Neural crest cell (in vitro differentiated cells): Measurements from ENCODE around the gene RASD1. TPM values are rescaled to one million over a fixed set of nuclear protein-coding genes. Genes with fewer than 3 reads are reported as not detected.
A peak's percentile ranks its signal among the peaks of the same experiment; 100 is the strongest.

Experiments used
- DNase-seq: peaks from one replicate; pipeline ENCODE4 v3.0.0; 2021; ENCODE audit warnings: low read depth, mixed read lengths, low spot score
- H3K27ac Mint-ChIP-seq: one replicate; pipeline ENCODE4 v1.8.0; 2021; ENCODE audit warnings: mild to moderate bottlenecking, mixed read lengths; ENCODE audit not compliant: unreplicated experiment
- H3K27me3 Mint-ChIP-seq: 2 replicates; pipeline ENCODE4 v1.8.0; 2021; ENCODE audit warnings: low read depth, mild to moderate bottlenecking, mixed read lengths
- H3K36me3 Mint-ChIP-seq: 2 replicates; pipeline ENCODE4 v1.8.0; 2021; ENCODE audit warnings: low read depth, mild to moderate bottlenecking, mixed read lengths
- H3K4me1 Mint-ChIP-seq: 2 replicates; pipeline ENCODE4 v1.8.0; 2021; ENCODE audit warnings: mixed read lengths
- H3K4me3 Mint-ChIP-seq: one replicate; pipeline ENCODE4 v1.8.0; 2021; ENCODE audit warnings: mild to moderate bottlenecking, mixed read lengths
- H3K9me3 Mint-ChIP-seq: 2 replicates; pipeline ENCODE4 v1.8.0; 2021; ENCODE audit warnings: mixed read lengths
- total RNA-seq: library from RNA; stranded (reverse); gene quantifications from 2 replicates; pipeline ENCODE4 v1.2.1, GENCODE V29; 2021
- TF ChIP-seq, protein P1 (sequence below): fragments of 200-600 bp; sonication (generic); conservative IDR thresholded peaks from 2 replicates; pipeline ENCODE4 v1.5.0; 2021; ENCODE audit warnings: antibody characterized with exemption, mild to moderate bottlenecking

Gene RASD1
- total RNA-seq, 1 donor from 2014 or later, result 8.0 TPM

DNA sequence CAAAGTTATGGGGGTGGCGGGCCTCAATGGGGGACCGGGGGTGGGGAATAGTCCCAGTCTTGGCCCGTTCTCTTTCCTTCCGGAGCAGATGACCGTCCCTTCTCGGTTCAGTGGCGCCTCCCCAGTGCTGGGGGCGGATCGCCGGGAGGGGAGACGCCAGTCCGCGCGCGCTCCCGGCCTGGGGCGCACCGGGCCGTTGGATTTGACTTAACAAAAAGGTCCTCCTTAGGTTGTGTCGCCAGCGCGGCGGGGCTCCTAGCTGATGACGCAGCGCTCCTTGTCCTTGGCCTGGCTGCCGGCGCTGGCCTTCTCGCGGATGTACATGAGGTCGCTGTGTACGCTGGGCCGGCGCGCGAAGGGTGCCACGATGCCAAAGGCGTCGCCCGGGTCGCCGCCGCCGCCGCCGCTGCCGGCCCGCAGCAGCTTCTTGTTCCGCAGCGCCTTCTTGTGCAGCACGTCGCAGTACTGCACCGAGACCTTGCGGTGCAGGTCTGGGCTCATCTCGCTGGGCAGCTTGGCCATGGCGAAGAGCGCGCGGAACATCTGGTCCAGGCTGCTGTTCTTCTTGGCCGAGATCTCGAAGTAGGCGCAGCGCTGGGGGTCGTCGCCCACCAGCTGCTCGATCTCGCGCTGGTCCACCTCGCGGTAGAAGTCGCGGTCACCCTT, 1.2 kb downstream of the RASD1 start:
- TF ChIP-seq, protein P1, sequence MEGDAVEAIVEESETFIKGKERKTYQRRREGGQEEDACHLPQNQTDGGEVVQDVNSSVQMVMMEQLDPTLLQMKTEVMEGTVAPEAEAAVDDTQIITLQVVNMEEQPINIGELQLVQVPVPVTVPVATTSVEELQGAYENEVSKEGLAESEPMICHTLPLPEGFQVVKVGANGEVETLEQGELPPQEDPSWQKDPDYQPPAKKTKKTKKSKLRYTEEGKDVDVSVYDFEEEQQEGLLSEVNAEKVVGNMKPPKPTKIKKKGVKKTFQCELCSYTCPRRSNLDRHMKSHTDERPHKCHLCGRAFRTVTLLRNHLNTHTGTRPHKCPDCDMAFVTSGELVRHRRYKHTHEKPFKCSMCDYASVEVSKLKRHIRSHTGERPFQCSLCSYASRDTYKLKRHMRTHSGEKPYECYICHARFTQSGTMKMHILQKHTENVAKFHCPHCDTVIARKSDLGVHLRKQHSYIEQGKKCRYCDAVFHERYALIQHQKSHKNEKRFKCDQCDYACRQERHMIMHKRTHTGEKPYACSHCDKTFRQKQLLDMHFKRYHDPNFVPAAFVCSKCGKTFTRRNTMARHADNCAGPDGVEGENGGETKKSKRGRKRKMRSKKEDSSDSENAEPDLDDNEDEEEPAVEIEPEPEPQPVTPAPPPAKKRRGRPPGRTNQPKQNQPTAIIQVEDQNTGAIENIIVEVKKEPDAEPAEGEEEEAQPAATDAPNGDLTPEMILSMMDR, result no peak
- peaks cover 18% of the 10 kb centered on the region for H3K4me1 Mint-ChIP-seq
- H3K9me3 Mint-ChIP-seq, result no peaks in the 10 kb centered on the region
- no peak overlapping the region for H3K27ac Mint-ChIP-seq
- H3K27me3 Mint-ChIP-seq, result peaks cover 35% of the 10 kb centered on the region
- peaks cover 3% of the 10 kb centered on the region for H3K36me3 Mint-ChIP-seq
- peak; percentile 56 for DNase-seq
- H3K4me3 Mint-ChIP-seq, result peak overlapping the region; percentile 87

- peak overlapping the region; percentile 87 for H3K4me3 Mint-ChIP-seq
- peaks cover 6% of the 10 kb centered on the region for H3K36me3 Mint-ChIP-seq
- H3K27ac Mint-ChIP-seq, result no peak overlapping the region
- peaks cover 18% of the 10 kb centered on the region for H3K4me1 Mint-ChIP-seq
- DNase-seq, result no peak
- peaks cover 35% of the 10 kb centered on the region for H3K27me3 Mint-ChIP-seq
- TF ChIP-seq, protein P1, result no peak
- no peaks in the 10 kb centered on the region for H3K9me3 Mint-ChIP-seq
These were observed 1.7 kb downstream of the RASD1 start for GRCh38 chr17:17494499-17494869.

DNA sequence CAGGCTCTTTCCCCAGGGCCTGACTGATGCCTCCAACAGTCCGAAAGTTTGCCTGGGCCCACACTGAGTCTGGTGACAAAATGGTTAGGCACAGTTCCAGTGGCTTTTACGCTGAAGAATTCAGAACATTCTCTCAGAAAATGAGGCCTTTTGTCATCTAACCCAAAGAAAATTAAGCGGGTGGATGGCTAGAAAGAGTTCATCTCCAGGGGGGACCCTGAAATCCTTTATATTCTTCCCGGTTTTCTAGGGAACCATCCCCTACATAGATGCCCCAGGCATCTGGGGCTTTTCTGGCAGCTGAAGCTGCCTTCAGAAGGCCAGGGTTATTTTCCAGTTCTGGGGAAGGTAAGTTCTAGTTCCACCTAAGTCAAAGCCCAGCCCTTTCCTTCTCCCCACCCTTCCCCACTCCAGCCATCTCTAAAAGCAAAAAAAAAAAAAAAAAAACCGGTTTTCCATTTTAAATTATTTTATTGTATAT, 2.2 kb downstream of the RASD1 start:
- peaks cover 35% of the 10 kb centered on the region for H3K27me3 Mint-ChIP-seq
- H3K27ac Mint-ChIP-seq, result no peak overlapping the region
- peaks cover 6% of the 10 kb centered on the region for H3K36me3 Mint-ChIP-seq
- TF ChIP-seq, protein P1, result no peak
- DNase-seq, result no peak
- peaks cover 18% of the 10 kb centered on the region for H3K4me1 Mint-ChIP-seq
- no peaks in the 10 kb centered on the region for H3K9me3 Mint-ChIP-seq
- H3K4me3 Mint-ChIP-seq, result peak overlapping the region; percentile 77

DNA sequence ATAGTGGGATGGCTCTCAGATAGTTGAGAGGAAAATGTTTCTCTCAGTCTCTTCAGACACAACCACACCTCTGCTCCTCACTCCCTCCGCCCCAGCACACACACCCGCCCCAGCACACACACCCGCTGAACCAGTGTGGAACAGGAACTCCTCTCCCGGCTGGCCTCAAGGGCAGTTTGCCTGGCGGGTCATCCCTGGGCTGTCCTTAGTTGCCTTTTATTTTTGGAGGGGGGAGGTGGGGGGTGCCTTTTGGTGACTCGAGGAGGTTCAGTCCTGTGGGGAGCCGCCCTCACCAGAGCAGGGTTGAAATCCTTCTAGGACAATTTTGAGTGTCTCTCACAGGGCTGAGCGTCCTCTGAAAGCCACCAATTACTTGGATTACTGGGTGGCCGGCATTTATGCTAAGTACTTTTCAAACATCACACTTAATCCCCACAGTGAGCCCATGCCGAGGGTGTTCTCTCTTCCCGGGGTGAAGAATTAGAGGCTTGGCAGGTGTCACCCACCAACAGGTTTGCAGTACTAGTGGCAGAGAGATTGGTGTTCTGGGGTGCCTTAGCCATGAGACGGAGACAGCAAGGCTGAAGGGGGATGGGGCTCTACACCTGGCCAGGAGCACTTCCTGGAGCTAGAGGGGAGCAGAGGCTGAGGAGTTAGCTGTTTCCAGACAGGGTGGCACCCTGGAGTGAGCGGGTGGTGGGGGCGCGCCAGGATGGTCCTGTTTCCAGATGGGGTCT, 2.8 kb downstream of the RASD1 start:
- H3K27me3 Mint-ChIP-seq, result peaks cover 35% of the 10 kb centered on the region
- no peaks in the 10 kb centered on the region for H3K9me3 Mint-ChIP-seq
- H3K27ac Mint-ChIP-seq, result no peak overlapping the region
- DNase-seq, result no peak
- TF ChIP-seq, protein P1, result no peak
- H3K4me3 Mint-ChIP-seq, result peak overlapping the region; percentile 79
- peaks cover 21% of the 10 kb centered on the region for H3K4me1 Mint-ChIP-seq
- peaks cover 9% of the 10 kb centered on the region for H3K36me3 Mint-ChIP-seq

DNA sequence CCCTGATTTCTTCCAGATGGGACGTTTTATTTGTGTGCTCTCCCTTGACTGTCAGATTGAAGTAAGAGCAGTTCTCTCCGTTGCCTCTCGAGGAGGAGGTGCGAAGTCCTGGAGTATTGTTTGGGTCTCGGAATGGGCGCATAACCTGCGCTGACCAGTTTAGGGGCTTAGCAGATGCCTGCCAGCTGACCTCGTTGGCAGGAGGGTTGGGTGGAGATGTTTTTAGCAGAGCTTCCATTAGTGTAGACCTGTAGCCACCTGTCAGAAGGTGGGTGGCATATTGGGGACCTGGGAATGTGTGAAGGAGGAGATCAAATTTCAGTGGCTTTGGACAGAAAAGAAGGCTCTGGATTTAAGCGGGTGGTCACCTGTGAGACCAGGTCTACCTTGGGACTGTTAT, 3.6 kb downstream of the RASD1 start:
- Mint-ChIP-seq H3K4me3 (peak overlapping the region; percentile 60), H3K36me3 (peaks cover 15% of the 10 kb centered on the region), H3K4me1 (peaks cover 21% of the 10 kb centered on the region), H3K9me3 (no peaks in the 10 kb centered on the region), H3K27ac (no peak overlapping the region), H3K27me3 (peaks cover 35% of the 10 kb centered on the region)
- no peak for DNase-seq
- TF ChIP-seq, protein P1, result no peak
